ENCODE results near the gene ANKRD65.

Gene ANKRD65

DNA sequence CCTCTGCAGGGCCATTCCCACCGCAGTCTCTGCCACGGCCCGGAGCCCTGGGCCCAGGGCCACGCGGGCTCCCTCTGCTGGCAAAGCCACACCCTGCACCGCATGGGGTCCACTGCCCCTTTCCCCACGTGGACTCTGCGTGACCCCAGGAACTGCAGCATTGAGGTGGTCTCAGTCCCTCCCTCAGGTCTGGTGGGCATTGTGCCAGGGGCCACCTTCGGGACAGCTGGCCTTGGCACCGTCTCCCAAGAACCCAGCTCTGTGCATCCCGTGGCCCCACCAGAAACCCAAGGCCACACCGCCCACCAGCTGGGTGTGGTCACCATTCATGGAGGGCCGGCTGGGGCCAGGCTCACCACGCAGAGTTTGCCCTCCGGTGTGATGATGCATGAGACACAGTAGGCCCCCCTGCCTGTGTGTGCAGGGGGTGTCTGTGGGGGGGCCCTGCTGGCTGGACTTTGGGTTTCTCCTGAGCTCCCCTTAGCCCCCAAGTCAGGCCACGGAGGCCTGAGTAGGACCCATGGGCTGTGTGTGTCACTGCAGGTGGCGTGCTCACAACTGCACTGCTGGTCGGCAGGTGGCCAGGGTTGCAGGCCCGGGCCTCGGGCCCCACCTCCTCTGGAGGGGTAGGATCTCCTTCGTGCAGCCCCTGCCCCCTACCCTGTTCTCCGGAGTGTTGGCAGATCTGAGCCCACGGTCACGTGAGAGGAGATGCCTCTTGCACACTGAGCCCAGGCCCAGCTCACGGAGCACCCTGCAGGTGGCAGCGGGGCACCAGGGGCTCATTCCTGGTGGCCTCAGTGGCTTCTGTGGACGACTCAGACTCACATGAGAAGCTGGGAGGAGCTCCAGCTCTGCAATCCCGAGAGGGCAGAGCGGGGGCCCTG lies 20.2 kb upstream of the ANKRD65 start:
- no peak for DNase-seq (ENCODE audit: low read depth)

DNA sequence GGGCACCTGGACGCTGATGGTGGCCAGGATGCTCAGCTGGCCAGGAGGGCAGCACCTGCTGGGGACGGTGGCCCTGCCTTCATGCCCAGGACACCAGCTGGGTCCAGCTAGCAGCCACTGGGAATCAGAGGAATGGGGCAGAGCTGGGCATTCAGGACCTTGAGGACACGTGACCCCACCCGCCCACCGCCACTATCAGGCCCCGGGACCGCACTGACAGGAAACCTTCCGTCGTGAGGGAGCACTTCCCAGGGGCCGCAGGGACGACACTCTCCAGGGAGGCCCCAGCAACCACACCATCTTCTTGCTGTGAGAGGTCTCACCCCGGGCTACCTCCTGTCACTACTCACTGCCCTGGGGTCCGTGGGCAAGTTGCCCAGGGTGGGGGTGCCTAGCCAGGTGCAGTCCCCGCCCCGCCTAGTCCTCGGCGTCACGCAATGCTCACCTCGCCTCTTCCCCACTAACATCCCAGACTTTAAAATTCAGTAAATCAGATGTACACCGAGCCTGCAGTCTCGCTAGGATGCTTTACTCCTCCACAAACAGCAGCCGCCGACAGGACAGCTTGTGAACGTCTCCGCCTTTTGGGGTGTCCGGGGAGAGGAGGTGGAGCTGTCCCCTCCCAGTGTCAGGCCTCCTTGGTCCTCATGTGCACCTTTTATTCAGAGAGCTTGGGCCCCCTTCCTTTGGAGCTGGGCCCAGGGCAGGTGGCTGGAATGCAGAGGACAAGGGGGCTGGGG lies 19.4 kb upstream of the ANKRD65 start:
- DNase-seq (ENCODE audit: low read depth): no peak

DNA sequence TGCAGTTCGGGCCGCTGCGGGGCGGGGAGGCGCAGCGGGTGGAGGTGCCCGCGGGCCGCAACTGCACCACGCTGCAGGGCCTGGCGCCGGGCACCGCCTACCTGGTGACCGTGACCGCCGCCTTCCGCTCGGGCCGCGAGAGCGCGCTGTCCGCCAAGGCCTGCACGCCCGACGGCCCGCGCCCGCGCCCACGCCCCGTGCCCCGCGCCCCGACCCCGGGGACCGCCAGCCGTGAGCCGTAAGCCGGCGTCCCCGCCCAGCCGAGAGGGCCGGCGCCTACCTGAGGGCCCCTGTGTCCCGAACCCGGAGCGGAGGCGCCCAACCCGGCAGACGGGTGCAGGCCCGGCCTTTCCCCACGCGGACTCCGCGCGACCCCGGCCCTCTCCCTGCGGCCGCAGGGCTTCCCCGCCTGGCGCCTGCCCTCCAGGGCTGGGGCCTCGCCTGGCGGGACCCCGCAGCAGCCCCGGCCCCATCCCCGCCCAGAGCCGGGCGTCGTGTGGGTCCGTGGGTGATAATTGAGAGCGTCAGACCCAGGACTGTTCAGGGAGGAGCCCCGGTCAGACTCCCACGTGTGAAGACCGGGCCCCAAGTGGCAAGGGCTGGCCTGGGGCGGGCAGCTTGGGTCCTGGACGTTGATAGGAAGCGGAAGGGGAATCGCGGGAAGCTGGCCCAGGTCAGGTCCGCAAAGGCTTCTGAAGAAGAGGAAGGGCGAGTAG lies 18.6 kb upstream of the ANKRD65 start:
- no peak for DNase-seq (ENCODE audit: low read depth)

DNA sequence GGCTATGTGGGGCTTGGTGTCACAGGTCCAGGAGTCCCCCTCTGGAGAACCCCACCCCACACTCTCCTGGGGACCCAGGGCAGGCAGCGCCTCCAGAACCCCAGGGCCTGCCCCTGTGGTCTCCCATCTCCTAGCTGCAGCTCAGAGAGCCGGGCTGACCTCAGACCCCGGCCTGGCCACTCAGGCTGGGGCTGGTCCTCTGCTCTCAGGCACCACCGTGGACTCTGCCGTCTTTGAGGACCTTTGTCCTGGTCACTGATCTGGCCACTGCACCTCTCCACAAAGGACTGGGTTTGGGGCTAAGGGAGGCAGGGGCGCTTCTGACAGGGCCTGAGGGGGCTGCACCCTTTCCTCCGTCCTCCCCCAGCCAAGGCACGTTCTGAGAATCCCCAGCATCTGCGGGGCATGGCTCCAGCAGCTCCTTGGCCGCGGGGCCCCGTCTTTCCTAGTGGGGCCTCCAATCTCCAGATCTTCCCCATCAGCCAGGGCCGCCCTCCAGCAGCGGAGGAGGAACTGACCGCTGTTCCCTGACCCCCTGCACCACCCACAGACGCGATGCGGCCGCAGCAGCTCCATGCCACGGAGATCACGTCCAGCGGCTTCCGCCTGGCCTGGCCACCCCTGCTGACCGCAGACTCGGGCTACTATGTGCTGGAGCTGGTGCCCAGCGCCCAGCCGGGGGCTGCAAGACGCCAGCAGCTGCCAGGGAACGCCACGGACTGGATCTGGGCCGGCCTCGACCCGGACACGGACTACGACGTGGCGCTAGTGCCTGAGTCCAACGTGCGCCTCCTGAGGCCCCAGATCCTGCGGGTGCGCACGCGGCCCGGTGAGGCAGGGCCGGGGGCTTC lies 17.7 kb upstream of the ANKRD65 start:
- DNase-seq (ENCODE audit: low read depth): no peak

DNA sequence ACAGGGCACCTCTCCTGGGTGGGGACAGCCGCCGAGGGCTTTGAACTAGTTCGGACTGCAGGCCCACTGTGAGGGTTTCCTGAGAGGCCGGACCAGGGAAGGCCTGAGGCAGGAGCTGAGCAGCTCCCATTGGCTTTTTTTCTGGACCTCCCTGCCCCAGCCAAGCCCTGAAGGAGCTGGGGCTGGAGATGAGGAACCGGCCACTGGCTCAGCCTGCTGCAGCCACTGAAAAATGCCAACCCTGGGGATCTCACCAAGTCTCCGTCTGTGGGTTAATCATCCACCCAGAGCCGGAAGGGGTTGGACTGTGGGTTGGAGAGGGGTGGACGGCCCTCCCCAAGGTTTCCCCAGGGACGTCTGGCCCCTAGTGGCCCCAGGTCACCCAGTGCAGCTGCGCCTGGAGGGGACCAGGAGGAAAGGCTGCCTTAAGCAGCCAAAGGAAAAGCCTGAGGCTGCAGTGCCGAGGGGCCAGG lies 16.9 kb upstream of the ANKRD65 start:
- no peak for DNase-seq (ENCODE audit: low read depth)

DNA sequence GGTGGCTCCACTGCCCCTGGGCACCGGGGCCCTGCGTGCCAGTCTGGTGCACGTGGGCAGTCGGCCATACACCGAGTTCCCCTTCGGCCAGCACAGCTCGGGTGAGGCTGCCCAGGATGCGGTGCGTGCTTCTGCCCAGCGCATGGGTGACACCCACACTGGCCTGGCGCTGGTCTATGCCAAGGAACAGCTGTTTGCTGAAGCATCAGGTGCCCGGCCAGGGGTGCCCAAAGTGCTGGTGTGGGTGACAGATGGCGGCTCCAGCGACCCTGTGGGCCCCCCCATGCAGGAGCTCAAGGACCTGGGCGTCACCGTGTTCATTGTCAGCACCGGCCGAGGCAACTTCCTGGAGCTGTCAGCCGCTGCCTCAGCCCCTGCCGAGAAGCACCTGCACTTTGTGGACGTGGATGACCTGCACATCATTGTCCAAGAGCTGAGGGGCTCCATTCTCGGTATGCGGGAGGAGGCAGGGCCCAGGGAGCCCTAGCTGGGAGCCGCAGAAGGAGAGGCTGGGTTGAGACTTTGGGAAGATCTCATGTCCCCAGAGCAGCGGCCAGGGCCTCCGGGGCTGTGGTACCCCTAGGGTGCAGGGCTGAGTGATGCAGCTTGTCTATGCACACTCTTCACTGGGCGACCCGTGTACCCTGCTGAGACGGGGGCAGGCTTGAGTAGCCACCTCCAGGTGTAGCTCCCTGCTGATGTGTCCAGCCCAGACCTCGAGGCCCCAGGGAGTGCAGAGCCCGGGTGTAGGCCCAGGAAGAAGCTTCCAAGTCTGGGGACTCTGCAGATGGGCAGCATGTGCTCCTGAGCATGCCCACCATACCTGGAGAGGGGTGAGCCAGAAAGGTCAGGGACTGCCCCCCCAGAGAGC lies 16.2 kb upstream of the ANKRD65 start:
- DNase-seq (ENCODE audit: low read depth): no peak

DNA sequence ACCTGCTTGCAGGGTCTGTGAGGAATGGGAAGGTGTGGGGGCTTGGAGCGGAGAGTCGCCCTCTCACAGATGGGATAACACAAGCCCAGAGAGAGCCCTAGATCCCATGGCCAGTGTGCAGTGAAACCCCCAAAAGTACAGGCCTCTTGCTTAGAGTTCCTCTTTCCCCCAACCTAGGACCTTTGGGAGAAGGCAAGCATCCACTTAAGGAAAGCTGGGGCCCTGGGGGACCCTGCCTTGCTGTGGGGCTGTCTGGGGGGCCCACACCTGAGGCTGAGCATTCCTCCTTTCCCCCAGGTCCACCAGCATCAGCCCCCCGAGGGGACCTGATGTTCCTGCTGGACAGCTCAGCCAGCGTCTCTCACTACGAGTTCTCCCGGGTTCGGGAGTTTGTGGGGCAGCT lies 15.6 kb upstream of the ANKRD65 start:
- no peak for DNase-seq (ENCODE audit: low read depth)

DNA sequence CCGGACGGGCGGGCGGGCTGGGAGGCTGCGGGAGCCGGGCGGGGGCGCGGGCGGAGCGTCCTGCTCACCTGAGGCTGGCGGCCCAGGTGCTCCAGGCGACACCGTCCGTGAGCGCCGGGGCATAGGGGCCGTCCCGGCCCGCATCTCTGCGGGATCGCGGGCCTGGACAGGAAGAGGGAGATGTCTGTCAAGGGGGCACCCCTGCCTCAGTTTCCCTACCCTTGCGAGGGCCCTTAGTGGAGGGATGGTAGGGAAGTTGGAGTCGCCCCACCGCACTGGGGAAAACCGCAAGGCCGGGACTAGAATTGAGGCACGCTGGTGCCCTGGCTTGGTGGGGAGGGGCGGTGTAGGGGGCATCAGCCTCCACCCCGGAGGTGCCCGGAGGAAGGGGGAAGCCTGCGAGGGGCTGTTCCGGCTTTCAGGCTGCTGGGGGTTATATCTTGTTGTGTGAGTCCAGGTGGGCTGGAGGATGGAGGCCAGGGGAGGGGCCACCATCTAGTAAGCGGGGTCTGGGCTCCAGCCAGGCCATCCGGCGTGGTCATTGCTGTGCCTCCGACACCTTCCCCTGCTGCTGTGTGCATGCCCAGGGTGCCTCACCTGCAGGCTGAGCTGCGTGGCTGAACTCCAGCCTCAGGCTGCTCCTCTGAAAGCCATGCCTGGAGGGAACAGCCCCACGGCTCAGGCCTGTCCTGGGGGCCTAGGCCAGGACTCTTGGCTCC lies 15.0 kb upstream of the ANKRD65 start:
- no peak for DNase-seq (ENCODE audit: low read depth)

DNA sequence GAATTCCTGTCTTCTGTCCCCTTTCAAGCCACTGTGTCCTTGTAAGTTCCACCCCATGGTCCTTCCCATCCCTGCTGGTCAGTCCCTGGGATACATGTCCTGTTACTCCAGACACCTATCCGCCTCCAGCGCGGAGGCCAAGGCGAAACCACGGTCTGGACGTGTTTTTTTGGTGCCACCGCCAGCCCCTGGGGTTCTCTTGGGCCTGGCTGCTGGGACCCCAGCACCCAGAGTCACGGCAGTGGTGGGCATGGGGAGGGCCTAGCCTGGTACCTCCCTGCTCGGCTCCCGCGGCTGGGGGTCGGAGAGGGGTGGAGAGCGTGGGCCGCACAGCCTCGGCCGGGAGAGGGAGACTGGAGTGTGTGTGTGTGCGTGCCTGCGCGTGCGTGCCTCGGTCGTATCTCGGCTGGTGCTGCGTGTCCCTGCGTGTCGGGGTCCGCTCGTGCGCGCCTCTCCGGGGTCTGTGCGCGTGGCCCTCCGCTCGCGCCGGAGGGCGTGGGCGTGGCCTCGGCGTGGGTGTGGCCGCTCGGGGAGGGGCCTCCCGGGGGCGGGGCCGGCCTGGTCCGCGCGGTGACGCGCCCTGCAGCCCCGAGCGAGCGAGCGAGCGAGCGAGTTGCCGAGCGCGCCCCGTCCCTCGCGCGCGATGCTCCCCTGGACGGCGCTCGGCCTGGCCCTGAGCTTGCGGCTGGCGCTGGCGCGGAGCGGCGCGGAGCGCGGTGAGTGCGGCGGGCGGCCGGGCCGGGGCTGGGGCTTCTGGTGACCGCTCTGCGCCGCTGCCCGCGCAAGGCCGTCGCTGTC lies 14.2 kb upstream of the ANKRD65 start, which contains the start of gene VWA1:
TSS of gene VWA1 (plus strand) at position 585 of the 798 bp plus-strand sequence. CDS start at position 644, 59 bp downstream.
- no peak for DNase-seq (ENCODE audit: low read depth)

DNA sequence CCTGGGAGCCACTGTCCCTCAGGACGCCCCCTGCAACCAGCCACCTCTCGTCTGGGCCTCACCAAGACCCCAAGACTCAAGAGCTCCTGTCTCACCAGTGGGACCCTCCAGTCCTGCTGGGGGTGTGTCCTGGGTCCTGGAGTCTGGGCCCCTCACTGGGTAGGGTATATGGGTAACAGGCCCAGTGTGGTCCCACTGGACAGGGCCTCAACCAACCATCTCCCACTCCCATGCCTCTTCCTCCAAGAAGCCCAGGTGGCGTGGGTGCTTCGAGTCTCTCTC lies 13.7 kb upstream of the ANKRD65 start:
- DNase-seq (ENCODE audit: low read depth): no peak

DNA sequence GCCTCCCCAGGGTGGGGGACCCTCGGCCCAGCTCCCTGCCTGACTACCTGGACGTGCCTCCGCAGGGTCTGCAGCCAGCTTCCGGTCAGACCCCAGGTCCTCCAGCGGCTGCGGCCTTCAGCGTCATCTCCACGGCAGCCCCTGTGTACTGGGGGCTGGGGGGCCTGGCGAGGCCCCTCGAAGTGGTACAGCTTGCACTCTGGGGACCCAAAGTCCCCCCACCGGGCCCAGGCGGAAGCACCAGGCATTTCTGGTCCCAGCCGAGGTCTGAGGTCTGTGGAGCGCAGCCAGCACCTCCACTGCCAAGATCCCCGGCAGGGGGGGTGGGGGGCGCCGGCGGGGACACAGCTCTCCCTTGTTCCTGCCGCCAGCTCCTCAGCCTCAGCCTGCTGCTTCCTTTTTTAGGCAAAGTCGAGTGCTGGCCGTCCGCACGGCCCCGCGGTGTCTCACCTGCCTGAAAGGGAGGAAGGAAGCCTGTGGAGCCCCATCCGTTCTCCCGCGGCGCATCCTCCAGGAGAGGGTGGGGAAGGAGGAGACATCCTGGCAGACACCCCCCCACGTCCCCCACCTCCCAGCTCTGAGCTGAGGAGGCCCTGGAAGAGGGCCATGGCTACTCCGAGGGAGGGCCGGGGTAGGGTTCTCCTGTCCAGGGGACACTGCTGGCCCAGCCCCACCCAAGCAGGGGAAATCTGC lies 13.2 kb upstream of the ANKRD65 start:
- no peak for DNase-seq (ENCODE audit: low read depth)

DNA sequence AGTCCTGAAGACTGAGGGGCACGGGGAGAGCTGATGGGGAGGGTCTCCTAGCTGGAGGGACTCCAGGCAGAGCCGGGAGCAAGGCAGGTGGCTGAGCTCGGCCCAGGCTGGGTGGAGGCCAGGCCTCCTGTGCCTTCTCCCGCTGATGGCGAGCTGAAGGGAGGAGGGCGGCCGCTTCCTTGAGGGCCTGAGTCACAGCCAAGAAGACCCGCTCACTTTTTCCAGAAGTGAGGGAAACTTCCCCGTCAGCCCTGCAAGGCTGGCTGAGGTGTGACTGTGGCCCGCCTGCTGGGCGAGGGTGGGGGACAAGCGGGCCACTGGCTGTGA lies 12.7 kb upstream of the ANKRD65 start:
- no peak for DNase-seq (ENCODE audit: low read depth)

DNA sequence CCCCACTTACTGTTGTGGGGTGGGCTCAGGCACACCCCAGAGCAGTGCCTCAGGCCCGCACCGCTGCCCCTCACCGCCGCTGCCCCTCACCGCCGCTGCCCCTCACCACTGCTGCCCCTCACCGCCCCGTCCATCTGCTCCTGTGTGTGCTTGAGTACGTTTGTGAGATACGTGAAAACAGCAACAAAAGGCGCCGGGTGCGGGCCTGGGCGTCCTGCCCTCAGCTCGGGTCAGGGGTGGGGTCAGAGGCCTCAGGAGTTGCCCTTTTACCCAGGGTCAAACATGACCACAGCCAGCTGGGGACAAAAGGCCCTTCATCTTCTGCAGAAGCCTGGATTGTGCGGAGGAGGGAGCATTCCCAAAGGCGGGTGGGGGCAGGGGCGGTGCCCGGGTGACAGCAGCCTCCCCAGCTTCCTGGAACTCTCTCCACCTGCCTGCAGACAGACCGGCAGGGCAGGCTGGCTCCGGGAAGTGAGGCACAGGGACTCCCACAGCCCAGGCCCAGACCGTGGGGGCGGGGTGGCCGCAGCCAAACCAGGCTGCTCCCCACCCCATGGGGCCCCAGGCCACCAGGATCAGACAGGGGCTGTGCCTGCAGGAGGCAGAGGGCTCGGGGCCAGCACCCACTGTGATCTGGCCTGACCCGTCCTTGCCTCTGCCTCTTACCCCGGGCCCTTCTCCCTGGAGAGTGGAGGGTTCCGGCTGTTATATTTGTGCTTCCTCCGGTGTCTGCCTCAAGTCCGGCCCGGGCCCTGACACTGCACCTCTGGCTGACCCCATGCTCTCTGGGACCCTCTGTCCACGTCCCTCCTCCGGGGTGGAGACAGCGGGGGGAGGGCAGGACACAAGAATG lies 12.1 kb upstream of the ANKRD65 start:
- no peak for DNase-seq (ENCODE audit: low read depth)

DNA sequence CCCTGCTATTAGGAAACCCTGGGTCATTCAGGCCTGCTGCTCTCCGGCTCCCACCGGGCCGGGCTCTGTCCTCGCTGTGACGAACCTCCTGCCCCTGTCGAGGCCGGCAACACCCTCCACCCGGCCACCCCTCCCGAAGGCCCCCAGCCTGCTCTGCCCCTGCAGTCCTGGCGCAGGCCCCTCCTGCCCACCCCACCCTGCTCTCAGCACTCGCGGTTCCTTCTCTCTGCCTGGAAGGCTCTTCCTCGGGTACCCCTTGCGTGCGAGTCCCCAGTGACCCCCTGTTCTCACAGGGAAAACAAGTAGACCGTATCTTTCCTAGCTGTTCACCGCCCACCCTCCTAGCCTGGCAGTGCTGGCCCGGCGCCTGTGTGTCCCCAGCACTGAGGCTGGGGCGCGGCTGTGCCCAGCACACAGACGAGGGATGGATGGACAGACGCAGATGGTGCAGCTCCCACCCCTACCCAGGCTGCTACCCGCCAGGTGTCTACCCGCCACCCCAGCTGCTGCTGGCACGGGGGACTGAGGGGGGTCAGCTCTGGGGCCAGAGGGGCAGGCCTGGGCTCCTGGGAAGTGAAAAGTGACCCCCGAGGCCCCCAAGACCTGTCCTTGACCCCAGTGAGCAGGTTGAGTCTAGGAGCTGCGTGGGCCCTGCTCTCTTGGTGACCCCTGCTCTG lies 11.3 kb upstream of the ANKRD65 start:
- DNase-seq (ENCODE audit: low read depth): no peak

DNA sequence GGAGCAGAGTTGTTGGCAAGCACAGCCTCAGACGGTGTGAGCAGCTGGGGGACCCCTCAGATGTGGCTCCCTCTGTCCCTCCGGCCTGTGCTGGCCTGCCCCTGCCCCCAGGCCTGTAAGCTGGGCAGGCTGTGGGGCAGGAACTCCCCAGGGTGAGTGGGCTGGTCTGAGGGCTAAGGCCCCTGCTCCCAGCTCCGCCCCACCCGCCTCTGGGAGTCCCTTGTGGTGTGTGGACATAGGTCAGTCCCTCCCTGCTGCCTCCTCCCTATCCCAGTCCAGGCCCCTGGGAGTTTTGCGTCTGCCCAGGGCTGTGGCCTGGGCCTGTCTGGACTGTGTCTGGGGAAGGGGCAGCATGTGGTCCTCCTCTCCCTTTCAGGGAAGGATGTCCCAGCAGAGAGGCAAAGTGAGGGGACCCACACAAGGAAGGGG lies 10.8 kb upstream of the ANKRD65 start:
- DNase-seq (ENCODE audit: low read depth): no peak

DNA sequence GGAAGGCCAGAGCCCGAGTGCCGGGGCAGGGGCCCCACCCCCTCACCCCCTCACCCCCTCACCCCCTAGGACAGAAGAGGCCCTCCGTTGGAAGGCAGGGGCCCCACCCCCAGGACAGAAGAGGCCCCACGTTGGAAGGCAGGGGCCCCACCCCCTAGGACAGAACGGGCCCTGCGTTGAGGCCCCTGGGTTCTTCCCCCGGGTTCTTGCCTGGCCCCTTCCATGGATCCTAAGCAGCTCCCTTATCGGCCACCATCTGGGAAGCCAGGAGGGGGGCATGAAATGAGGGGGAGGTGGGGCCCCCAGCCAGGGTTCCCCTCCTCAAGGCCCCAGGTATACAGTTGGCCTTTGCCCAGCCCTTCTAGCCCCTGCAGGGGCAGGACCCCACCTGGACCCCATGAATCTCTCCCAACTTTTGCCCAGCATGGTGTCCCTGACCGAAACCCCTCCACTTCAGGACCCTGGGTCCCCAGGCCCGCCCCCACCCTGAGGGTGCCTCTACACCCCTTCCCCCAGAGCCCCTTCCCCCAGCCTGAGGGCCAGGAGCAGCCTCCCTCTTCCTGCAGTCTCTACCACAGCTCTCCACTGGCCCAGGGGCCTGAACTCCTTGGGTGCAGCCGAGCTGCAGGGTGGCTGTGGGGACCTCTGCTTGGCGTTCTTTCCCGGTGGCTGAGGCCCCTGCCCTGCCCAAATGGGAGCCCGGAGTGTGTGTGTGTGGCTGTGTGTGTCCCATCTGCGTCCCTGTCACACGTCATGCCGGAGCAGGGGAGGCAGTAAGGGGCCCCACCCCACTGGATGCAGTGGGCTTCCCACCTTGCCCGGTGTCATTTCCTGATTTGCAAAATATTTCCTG lies 10.1 kb upstream of the ANKRD65 start:
- DNase-seq (ENCODE audit: low read depth): no peak
